ENCODE measurements around the gene PDCD10.

Gene PDCD10

DNA sequence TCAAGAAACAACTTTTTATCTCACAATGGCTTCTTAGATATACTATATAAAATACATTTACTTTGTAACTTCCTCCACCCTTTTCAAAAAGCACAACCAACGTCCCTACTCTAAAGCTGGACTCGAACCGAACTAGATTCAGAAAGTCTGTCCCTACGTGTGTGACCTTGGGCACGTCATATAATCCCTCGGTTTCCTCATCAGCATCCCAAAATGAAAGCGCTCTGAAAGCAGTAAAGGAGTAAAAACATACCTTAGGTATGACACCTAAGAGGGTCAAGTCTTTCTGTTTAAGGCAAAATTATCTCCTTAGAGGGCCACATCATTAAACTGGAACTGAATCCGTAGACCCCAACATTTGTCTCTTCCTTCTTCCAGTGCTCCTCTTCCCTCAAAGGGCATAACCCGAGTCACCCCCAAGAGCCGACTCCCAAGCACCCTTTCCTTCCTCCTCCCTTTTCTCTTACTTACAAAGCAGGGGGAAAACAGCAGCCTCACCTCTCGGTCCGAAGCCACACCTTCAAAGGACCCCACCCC is 663 bp downstream of the PDCD10 start:
- DNase-seq = no peak

GRCh38 chr3:167732313-167733065 is 2.2 kb downstream of the PDCD10 start:
- no peak for DNase-seq

- no peak for DNase-seq
These were observed 3.3 kb downstream of the PDCD10 start for GRCh38 chr3:167731393-167731792.

DNA sequence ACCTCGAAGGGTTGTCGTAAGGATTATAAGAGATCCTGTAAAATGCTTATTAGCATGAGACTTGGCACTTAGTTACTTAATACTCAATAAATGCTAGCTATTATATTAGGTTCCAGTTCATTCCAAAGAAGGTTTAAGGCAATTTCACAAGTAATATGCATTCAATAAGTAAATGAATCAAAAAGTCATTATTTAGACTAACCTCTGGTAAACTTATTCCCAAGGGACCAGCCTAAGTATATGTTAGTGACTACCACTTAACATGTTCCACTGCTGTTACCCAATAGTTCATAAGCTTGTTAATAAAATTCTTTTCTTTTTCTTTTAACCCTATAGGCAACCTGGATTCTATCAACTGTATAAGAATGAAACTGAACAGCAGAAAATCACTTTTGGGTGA is 5.1 kb downstream of the PDCD10 start:
- DNase-seq = no peak

DNA sequence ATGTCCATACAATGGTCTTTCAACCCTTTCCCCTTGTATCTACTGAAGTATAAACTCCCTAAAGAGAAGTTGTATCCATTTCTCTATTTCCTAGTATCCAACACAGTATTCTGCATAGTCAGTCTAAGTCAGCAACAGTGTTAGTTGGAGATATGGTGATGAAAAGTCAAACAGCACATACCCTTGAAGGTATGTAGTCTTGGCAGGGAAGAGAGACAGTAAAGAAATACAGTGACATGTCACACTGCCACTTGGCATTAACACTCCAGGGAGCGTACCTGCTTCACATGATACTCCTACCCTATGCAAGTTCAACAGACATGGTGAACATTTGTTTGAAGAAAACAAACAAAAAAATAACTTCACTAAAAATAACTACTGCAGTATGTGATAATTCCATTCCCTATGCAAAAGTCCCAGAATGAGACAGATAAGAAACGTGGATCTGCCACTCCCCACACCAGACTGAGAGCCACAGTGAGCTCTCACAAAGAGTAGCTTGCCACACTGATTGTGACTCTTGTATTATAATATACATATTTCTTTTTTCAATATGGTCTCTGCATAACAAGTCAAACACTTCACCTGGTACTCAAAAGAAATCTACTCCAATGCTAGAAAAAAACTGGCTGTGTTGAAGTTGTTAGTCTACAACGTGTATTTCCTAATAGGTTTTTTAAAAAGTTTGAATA is 5.9 kb downstream of the PDCD10 start:
- DNase-seq = no peak

DNA sequence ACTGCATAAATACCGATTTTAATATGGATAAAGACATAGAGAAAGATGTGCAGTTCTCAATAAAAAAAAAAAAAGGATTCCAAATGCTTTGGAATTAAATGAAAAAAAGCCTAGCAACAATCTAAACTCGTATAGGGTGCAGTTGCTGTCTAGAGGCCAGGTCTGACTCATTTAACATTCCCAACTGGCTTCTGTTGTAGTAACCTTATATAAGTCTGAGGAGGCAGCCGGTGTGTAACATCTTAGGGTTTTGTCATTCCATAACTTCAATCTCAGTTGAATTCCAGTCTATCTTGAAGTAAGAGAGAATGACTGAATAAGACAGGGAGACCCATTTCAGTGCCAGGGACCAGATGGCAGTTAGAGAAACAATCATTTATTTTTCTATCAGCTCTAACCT is 6.5 kb downstream of the PDCD10 start:
- no peak for DNase-seq

DNA sequence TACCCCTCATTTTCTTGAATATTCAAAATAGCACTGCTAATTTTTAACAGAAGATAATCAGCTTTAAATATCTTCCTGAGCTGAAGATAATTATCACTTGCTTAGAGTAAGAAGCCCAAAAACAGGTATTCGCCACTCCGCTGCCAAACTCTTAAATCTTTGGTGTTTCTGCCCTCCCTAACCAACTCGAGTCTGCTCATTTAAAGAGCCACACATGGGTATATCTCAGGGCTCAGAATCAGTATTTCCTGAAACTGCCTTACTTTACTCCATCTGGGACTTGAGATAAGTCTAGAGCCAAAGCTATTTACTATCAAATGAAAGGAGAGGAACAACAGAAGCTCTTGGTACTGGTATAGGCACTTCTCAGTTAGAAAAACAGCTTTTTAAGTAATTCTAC is 10.8 kb downstream of the PDCD10 start:
- DNase-seq = no peak

GRCh38 chr3:167723025-167723512 is 11.6 kb downstream of the PDCD10 start:
- DNase-seq = no peak

- no peak for DNase-seq
These were observed 16.1 kb downstream of the PDCD10 start for GRCh38 chr3:167718582-167718981.

DNA sequence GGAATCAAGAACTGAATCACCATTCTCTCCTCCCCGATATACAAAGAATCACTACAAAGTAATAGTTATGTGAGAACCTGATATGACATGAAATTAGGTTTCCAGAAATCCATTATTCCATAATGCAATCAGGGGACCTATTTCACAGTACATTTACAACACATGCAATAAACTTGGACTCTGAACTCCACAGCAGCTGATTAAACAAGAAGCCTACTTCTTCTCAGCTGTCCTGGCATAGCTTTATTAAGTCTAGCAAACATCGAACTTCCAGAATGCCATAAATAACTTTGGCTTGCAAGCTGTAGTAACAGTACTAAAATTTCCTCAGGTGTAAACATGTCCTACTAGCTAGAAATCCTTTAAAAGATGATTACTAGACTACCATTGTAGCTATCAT is 17.8 kb downstream of the PDCD10 start:
- no peak for DNase-seq

- no peak for DNase-seq
These were observed 19.8 kb downstream of the PDCD10 start for GRCh38 chr3:167714871-167715270.

GRCh38 chr3:167712445-167712844 is 22.2 kb downstream of the PDCD10 start:
- DNase-seq = no peak

DNA sequence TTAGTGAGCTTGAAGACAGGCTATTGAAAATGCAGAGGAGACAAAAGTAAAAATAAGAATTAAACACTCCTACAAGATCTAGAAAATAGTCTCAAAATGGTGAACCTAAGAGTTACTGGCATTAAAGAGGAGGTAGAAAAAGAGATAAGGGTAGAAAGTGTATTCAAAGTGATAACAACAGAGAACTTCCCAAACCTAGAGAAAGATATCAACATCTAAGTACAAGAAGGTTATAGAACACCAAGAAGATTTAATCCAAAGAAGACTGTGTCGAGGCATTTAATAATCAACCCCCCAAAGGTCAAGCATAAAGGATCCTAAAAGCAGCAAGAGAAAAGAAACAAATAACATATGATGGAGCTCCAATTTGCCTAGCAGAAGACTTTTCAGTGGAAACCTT is 23.3 kb downstream of the PDCD10 start:
- DNase-seq = no peak

- DNase-seq = no peak
These were observed 24.1 kb downstream of the PDCD10 start for GRCh38 chr3:167710552-167710951.

GRCh38 chr3:167709690-167710089 is 25.0 kb downstream of the PDCD10 start:
- no peak for DNase-seq

- DNase-seq = no peak
These were observed 28.9 kb downstream of the PDCD10 start for GRCh38 chr3:167705840-167706239.

- no peak for DNase-seq
These were observed 33.8 kb downstream of the PDCD10 start for GRCh38 chr3:167700926-167701325.

DNA sequence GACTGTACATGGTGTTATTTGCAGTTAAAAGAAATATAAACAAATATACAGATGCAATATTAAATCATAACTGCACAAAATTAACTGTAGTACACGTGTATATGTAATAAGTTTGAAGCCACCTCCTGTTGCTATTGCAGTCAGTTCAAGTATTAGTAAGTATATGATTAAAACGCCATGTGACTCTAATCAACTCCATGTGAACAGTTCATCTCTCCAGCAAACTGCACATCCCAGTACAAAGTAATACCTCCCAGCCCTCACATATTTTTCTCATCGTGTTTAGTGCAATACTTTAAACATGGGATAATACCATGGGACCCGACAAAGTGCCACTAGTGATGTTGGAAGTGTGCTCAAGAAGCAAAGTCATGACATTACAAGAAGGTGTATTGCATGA is 34.6 kb downstream of the PDCD10 start:
- no peak for DNase-seq

DNA sequence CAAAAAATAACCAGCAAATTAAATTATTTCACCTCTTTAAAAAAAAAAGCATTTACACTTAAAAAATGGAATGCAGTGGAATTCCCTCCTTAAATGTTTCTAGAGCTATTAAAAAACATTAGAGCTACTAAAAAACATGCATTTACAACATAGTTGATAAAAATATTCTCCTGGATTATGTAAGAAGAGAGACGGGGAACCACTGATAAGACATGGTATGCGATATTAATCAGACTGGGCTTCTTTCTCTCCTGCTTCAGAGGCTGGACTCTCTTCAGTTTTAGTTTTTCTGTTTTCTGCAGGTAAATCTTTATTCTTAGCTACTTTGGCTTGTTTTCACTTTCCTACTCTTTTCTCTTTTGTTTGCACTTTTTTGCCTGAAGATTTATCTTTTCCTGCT is 40.6 kb downstream of the PDCD10 start:
- DNase-seq = no peak

DNA sequence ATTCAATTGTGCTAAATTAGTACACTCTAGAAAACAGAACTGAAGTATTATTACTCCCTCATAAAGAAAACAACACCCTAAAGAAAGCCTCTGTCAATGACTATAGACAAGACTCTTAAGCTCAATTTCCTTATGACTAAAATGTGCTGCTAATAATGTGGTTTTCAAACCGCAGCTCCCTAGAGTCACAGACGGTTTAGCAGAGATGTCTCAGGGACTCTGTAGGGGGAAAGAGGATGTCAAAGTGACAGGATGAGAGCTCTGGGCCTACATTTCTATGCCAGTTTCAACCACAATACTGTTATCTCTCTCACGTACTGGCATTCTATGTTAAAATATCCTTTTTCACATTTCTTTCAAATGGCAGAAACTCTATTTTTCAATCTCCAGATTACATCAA is 43.3 kb downstream of the PDCD10 start:
- no peak for DNase-seq

DNA sequence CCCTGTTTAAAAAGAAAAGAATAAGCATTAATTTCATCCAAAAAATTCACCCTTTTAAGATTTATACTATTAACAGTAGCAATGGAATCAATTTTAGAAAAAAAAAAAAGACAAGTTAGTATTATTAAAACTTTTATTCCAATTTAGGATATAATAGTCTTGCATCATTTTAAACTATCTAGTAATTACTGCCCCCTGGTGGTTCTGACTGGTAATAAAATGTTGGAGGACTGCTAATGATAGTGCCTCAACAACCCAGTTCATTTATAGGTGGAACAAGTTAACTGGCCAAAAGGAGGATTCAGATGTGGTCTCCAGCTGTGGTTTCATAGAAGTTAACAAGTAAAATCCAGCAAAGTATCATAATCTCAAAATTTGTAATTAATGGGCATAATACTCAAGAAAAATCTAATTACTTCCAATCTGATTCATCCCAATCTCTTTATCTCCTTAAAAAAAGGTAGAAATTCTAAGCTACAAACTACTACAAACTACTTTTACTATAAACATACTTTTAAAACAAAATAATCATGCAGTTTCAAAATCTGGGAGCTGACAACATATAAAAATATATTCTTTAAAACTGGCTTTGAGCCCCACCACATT is 50.2 kb downstream of the PDCD10 start:
- peak; percentile 82 for DNase-seq

DNA sequence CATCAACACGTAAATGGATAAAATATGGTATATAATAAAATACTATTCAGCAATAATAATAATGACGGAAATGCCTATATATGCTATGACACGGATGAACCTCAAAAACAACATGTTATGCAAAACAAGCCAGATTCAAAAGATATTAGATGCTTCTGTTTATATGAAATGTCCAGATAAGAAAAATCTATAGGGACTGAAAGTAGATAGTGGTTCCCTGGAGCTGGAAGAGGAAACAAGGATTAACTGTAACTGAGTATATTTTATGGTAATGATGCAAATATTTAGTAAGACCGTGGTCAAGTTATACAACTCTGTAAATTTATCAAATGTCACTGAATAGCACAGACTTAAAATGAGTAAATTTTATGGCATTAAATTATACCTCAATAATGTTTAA is 55.2 kb downstream of the PDCD10 start:
- no peak for DNase-seq

DNA sequence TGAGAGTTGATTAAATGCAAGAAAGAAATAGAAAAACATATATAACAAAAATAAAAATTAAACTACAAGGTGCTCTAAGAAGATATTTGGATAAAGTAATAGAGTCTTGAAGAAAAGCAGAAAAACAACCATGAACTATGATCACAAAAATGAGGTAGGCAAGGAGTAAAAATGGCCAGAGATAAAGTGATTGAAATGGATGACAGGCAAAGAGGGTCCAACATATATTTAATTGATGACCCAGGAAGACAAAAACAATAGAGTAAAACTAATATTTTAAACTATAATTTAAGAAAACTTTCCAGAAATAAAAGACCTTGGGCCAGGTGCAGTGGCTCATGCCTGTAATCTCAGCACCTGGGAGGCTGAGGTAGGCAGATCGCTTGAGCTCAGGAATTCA is 58.8 kb downstream of the PDCD10 start:
- DNase-seq = no peak

DNA sequence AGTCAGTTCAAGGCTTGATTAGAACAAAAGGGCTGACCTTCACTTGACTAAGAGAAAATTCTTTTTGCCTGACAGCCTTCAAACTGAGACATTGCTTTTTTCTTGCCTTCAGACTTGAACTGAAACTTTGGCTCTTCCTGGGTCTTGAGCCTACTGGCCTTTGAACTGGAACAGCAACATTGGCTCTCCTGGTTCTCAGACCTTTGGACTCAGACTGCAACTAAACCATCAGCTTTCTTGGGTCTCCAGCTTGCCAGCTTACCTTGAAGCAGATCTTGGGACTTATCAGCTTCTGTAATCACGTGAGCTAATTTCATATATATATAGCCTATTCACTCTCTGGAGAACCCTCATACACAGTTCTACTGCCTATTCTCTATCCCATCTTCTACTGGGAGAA is 61.5 kb downstream of the PDCD10 start:
- no peak for DNase-seq
